PC-9 (cell line): Measurements from ENCODE around the gene HSPA9. TPM values are rescaled to one million over a fixed set of nuclear protein-coding genes. Genes with fewer than 3 reads are reported as not detected.

ENCODE experiments used
- BruUV-seq: library from RNA; stranded (reverse); fragments of 400-500 nt; replicated peaks from 2 replicates; lab custom pipeline; 2021; lab: Mats Ljungman, UMichigan
- CTCF ChIA-PET: fragments of 300-600 bp; sonication (Branson Sonifier 250); formaldehyde crosslinking; loops from one replicate; lab custom pipeline; 2022; ENCODE audit warnings: antibody characterized with exemption; lab: Charles Lee
- POLR2A ChIA-PET: fragments of 300-600 bp; sonication (Branson Sonifier 250); formaldehyde crosslinking; loops from one replicate; lab custom pipeline; 2022; ENCODE audit warnings: antibody characterized with exemption; ENCODE audit not compliant: unreplicated experiment; lab: Charles Lee
- DNase-seq, 2 experiments: peaks; one replicate each; pipeline versions ENCODE4 v3.0.0 to v3.0.0-alpha.2; 2015 to 2022; ENCODE audit warnings: mixed read lengths in 1 of 2
- H2AFZ ChIP-seq: fragments of 200-600 bp; sonication (generic); 2 replicates; pipeline ENCODE4 v1.8.1; 2017; ENCODE audit warnings: antibody characterized with exemption
- H3F3A ChIP-seq: fragments of 200-600 bp; sonication (generic); 2 replicates; pipeline ENCODE4 v1.8.1; 2017; ENCODE audit warnings: antibody characterized with exemption, mild to moderate bottlenecking, low read depth; ENCODE audit not compliant: insufficient read depth
- H3K27ac ChIP-seq: fragments of 200-600 bp; sonication (generic); 2 replicates; pipeline ENCODE4 v1.6.1; 2016; ENCODE audit warnings: mixed run types
- H3K27me3 ChIP-seq: fragments of 200-600 bp; sonication (generic); 2 replicates; pipeline ENCODE4 v1.6.1; 2016; ENCODE audit warnings: low read depth, mixed run types; ENCODE audit not compliant: insufficient read depth
- H3K36me3 ChIP-seq: fragments of 200-600 bp; sonication (generic); 2 replicates; pipeline ENCODE4 v1.6.1; 2016; ENCODE audit warnings: low read depth, mixed run types
- H3K4me1 ChIP-seq: fragments of 200-600 bp; sonication (generic); replicated peaks from 2 replicates; pipeline ENCODE4 v1.6.1; 2016; ENCODE audit warnings: mixed run types; ENCODE audit not compliant: insufficient read depth
- H3K4me2 ChIP-seq: fragments of 200-600 bp; sonication (generic); 2 replicates; pipeline ENCODE4 v1.6.1; 2017; ENCODE audit warnings: mixed run types
- H3K4me3 ChIP-seq: fragments of 200-600 bp; sonication (generic); 2 replicates; pipeline ENCODE4 v1.6.1; 2016; ENCODE audit warnings: mixed run types
- H3K79me2 ChIP-seq: fragments of 200-600 bp; sonication (generic); 2 replicates; pipeline ENCODE4 v1.6.1; 2017; ENCODE audit warnings: low read depth, mixed run types
- H3K9me2 ChIP-seq: fragments of 200-600 bp; sonication (generic); 2 replicates; pipeline ENCODE4 v1.8.1; 2017; ENCODE audit warnings: mild to moderate bottlenecking; ENCODE audit not compliant: insufficient read depth
- H3K9me3 ChIP-seq: fragments of 200-600 bp; sonication (generic); 2 replicates; pipeline ENCODE4 v1.8.1; 2016; ENCODE audit warnings: low read depth; ENCODE audit not compliant: insufficient read depth
- H4K20me1 ChIP-seq: fragments of 200-600 bp; sonication (generic); 2 replicates; pipeline ENCODE4 v1.8.1; 2017; ENCODE audit not compliant: insufficient read depth
- CTCF ChIP-seq: fragments of 200-600 bp; sonication (generic); conservative IDR thresholded peaks from 2 replicates; pipeline ENCODE4 v1.6.1; 2017; ENCODE audit warnings: mixed run types, antibody characterized with exemption, mild to moderate bottlenecking, moderate library complexity
- EZH2 ChIP-seq: fragments of 200-600 bp; sonication (generic); IDR thresholded peaks from 2 replicates; pipeline ENCODE4 v1.8.0; 2017; ENCODE audit warnings: antibody characterized with exemption, low read depth
- intact Hi-C: fragments of 100-400 bp; cut with micrococcal nuclease; formaldehyde crosslinking; loops from one replicate; pipeline ENCODE4 v1.10.0; 2022; ENCODE audit not compliant: unreplicated experiment
- total RNA-seq: library from RNA; stranded (reverse); gene quantifications from 2 replicates; pipeline ENCODE4 v1.2.3, GENCODE V29; 2021

HSPA9 gene
- total RNA-seq, 1 experiment from 2014 or later = 256 TPM

- Histone ChIP-seq H3K9me3 (no peaks in the 10 kb centered on the region), H3K27ac (peak within 1 kb of the TSS; percentile 77), H3K4me3 (peak within 1 kb of the TSS; percentile 66), H4K20me1 (peaks cover 40% of the 10 kb centered on the region), H3K27me3 (no peaks in the 10 kb centered on the region), H3K4me1 (peaks cover 45% of the 10 kb centered on the region), H3K36me3 (peaks cover 38% of the 10 kb centered on the region), H2AFZ (peak within 1 kb of the TSS; percentile 77), H3K79me2 (peaks cover 93% of the 10 kb centered on the region), H3K4me2 (peak within 1 kb of the TSS; percentile 97), H3F3A (peaks cover 40% of the 10 kb centered on the region; the same call in 1 of the 2 replicates), H3K9me2 (no peaks in the 10 kb centered on the region)
- intact Hi-C loops = loop anchor here (1.0 to 10.0 kb wide), 3 partner anchors 32 to 358 kb away; partner anchors contain the start of genes EGR1 and HSPA9
- ChIA-PET POLR2A (interaction anchor here (0.5 to 1.1 kb wide), 5 partner anchors 14 to 196 kb away, joined by 3 to 8 read pairs (median 7); partner anchors contain the start of gene HSPA9), CTCF (no interaction called here)
- TF ChIP-seq CTCF (no peak), EZH2 (no peak)
- peak; percentile 96 to 99 for DNase-seq
- BruUV-seq = no TSS peak
Measured at GRCh38 chr5:138542956-138543729, 32.1 kb downstream of the HSPA9 start, which contains the start of gene ETF1. ETF1 (minus strand) TSS chr5:138543236; CDS start chr5:138542918, 318 bp downstream.

- DNase-seq = no peak
- BruUV-seq = TSS peak; percentile 48
Measured at GRCh38 chr5:138542180-138542955, 32.8 kb downstream of the HSPA9 start.

More at GRCh38 chr5:138542180-138542955, 32.8 kb downstream of the HSPA9 start:
- ChIA-PET POLR2A (interaction anchor here (0.7 to 1.1 kb wide), 2 partner anchors 33 to 106 kb away, joined by 8 to 10 read pairs; partner anchors contain the start of gene HSPA9), CTCF (interaction anchor here (0.7 kb wide), 1 partner anchor 191 kb away, joined by 4 read pairs; no protein-coding TSS in a partner anchor)
- no peaks in the 10 kb centered on the region for H3K9me2 ChIP-seq
- H2AFZ ChIP-seq = peak overlapping the region; percentile 77
- peak overlapping the region; percentile 88 for H3K4me2 ChIP-seq
- peak overlapping the region; percentile 61 for H3K27ac ChIP-seq
- intact Hi-C loops = loop anchor here (10.0 kb wide), 1 partner anchor 358 kb away; no protein-coding TSS in a partner anchor
- no peaks in the 10 kb centered on the region for H3K9me3 ChIP-seq
- peaks cover 35% of the 10 kb centered on the region; the same call in 1 of the 2 replicates for H3F3A ChIP-seq
- peaks cover 38% of the 10 kb centered on the region for H3K36me3 ChIP-seq
- H3K79me2 ChIP-seq = peaks cover 95% of the 10 kb centered on the region
- peaks cover 42% of the 10 kb centered on the region for H4K20me1 ChIP-seq
- peaks cover 45% of the 10 kb centered on the region for H3K4me1 ChIP-seq
- TF ChIP-seq CTCF (no peak), EZH2 (no peak)
- H3K27me3 ChIP-seq = no peaks in the 10 kb centered on the region
- peak overlapping the region; percentile 66 for H3K4me3 ChIP-seq
